A549 (cell line): ENCODE measurements around the gene PGAP1.

Source experiments
- CTCF ChIP-seq: fragments of >200 bp; sonication (Bioruptor Twin); formaldehyde crosslinking; IDR thresholded peaks from 3 replicates; pipeline ENCODE4 v1.5.1; 2016
- EP300 ChIP-seq, 2 experiments: fragments of >200 bp; sonication (Bioruptor Twin); formaldehyde crosslinking; IDR thresholded peaks; 2 replicates in 1 of 2; 3 replicates in 1 of 2; pipeline ENCODE4 v1.6.1; 2016 to 2017
- PBX3 ChIP-seq: IDR thresholded peaks from 2 replicates; pipeline ENCODE4 v1.6.1; 2012
- POLR2A ChIP-seq: IDR thresholded peaks from 2 replicates; pipeline ENCODE4 v1.6.1; 2012; ENCODE audit warnings: mild to moderate bottlenecking, low read length
- RARB ChIP-seq: fragments of 250-450 bp; sonication (Bioruptor Pico); IDR thresholded peaks from 2 replicates; pipeline ENCODE4 v1.8.0; 2021; ENCODE audit warnings: mild to moderate bottlenecking, moderate library complexity
- SREBF2 ChIP-seq: fragments of 450-650 bp; IDR thresholded peaks from 2 replicates; pipeline ENCODE4 v1.6.1; 2014; ENCODE audit warnings: mild to moderate bottlenecking, moderate library complexity

DNA sequence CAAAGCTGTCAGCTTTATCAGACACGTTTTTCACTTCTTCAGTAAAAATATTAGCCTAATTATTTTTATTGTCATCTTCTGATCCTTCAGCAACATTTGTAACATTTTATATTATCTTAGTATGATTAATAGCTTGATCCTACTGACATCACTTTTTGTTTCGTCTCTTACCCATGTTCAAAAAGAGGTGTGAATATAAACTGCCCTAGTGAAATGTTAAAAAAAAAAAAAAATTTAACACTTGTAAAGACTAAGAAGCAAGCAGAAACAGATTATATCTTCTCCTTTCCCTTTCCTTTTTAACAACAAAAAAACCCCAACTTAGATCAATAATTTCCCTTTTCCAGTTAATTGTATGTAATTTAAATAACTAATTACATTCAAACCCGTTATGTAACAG, 81.1 kb downstream of the PGAP1 start:
- TF ChIP-seq PBX3: no peak
- TF ChIP-seq CTCF: no peak
- TF ChIP-seq SREBF2: no peak
- TF ChIP-seq RARB: no peak
- TF ChIP-seq EP300 (IDR thresholded peaks at IDR 0.05): no peak
- TF ChIP-seq POLR2A: no peak
